GM19455 (cell line): ENCODE data around the gene ENDOG.
A peak's percentile ranks its signal among the peaks of the same experiment; 100 is the strongest.

Source experiments
- ATAC-seq: cut with Tn5 transposase; IDR thresholded peaks from one replicate; pipeline ENCODE4 v1.9.1; 2021; ENCODE audit not compliant: unreplicated experiment

Gene ENDOG

DNA sequence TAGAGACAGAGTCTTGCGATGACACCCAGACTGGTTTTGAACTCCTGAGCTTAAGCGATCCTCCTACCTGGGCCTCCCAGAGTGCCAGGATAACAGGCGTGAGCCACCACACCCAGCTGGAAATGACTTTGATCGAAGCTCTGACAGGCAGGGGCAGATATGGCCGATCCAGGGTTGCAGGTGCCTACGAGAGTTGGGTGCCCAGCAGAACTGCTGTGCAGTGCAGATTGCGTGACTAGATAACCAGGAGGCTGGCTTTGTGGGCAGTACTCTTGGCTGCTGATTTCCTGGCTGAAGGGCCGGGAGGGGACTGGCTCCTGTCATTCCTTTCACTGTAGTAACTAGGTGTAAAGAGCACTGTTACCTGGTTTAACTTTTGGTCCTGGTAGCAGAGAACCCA, 19.4 kb upstream of the ENDOG start:
- ATAC-seq, result no peak

DNA sequence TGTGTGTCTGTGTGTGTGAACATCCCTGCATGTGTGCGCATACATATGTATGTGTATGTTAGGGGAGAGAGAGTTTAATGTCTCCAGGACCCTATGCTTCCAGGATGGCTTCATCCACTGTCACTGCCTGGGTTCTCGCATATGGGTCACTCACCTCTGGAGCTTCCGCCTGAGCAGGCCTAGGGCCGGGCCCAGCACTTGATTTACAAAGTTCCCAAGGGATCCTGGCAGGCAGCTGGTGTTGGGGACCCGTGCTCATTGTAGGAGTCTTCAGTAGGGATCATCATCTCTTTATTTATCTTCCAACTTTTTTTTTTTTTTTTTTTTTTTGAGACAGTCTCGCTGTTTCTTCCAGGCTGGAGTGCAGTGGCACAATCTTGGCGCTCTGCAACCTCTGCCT, 18.2 kb upstream of the ENDOG start:
- ATAC-seq, result no peak

DNA sequence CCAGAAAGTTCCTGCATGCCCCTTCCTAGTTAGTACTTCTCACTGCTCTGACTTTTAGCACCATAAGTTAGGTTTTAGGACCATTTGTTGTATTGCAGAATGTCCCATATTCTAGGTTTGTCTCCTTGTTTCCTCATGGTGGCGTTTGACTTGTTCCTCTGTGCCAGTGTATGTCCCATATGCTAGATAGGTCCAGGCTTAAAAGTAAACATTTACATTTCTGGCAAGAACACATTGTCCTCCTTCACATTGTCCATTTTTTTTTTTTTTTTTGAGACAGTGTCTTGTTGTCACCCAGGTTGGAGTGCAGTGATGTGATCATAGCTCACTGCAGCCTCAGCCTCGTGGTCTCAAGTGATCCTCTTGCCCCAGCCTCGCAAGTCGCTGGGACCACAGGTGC, 15.8 kb upstream of the ENDOG start:
- ATAC-seq, result no peak

DNA sequence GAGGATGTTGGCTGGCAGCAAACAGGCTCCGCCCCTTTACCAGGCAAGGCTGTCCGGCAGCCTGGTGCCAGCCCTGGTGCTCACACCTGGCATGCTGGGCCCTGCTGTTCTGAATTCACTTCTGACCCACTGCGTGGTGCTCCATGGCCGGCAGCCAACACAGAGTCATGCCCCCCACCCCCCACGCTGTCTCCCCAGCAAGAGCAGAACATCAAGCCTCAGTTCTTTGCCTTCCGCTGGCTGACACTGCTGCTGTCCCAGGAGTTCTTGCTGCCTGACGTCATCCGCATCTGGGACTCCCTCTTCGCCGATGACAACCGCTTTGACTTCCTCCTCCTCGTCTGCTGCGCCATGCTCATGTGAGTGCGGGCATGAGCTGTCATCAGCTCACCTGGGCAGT, 12.6 kb upstream of the ENDOG start:
- no peak for ATAC-seq

DNA sequence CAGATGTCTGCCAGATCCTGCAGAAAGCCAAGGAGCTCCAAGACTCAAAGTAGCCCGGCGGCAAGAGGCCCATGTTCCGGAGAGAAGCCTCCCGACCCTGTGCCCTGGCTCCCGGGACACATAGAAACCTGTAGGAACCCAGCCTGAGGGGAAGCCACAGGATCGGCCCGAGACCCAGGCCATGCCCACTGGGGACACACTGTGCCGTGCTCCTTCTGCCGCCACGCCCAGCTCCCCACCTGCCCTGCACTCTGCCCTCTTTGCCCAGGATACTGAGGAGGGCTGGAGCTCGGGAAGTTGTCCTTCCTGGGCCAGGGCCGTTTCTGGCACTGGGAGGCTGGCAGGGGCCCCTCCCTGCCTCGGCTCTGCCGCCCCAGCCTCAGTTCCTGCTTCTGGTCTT, 10.5 kb upstream of the ENDOG start:
- ATAC-seq, result no peak

DNA sequence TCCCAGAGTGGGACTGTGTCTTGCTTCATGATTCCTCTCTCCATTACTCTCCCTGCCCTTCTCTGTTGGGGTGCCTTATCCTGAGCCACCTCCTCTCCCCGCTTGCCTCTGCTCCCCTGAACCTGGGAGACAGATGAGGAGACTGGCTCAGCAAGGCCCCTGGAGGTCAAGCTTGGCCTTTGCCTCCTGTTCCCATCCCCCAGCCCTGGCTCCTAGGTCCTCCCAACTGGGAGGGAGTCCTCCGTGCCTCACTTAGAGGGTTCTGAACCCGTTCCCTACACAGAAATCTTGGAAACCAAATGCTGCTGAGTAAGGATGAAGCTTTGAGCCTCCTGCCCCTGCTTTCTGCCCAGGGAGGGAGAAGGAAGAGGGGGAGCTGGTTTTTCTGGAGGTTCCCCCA, 9.8 kb upstream of the ENDOG start:
- no peak for ATAC-seq

DNA sequence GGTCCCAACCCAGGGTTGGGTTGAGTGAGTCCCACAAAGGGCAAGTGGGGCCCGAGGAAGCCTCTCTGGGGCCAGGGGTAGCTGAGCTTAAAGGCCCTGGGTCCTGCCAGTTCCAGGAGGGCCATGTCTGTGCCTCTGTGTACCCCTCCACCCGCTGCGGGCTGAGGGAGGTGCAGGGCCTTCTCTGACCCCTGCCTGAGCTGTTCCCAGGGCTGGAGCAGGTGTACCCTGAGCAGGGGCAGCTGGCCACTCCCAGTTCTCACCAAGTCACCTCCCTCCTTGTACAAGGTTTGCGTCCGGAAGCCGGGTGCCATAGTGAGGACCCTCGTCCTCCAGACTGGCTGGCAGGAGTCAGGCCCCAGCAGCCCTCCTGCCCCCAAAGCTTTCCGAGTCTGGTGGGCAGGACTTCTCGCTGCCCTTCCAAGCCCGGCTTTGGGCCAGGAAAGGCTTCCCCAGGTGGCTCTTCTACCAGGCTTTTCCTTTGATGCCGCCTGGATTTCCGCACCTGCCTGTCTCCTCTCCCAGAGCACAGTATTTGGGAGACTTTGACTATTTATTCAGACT, 9.2 kb upstream of the ENDOG start:
- no peak for ATAC-seq

DNA sequence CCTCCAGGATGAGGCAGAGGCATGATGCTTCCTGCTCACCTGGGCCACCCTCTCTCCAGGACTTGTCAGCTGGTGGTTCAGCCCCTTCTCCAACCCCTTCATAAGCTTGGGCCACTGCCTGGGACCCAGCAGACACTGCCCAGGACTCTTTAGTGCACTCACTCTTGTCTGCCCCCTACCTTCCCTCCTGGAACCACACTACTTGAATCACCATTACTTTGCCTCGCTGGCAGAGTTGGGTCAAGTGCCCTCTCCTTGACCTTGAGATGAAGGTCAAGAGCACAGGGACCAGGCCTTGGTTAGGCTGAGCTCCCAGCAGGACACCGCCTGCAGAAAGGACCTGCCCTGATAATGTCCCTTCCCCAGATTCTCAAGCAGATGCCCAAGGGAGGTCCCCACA, 8.5 kb upstream of the ENDOG start:
- ATAC-seq, result no peak

DNA sequence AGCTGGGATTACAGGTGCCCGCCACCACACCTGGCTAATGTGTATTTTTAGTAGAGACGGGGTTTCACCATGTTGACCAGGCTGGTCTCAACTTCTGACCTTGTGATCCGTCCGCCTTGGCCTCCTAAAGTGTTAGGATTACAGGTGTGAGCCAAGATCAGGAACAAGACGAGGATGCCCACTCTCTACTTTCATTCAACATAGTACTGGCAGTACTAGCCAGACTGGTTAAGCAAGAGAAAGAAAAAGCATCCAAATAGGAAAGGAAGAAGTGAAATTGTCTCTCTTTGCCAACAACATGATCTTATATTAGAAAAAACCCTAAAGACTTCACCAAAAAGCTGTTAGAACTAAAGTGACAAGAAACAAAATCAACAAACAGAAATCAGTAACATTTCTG, 7.4 kb upstream of the ENDOG start:
- ATAC-seq, result no peak

DNA sequence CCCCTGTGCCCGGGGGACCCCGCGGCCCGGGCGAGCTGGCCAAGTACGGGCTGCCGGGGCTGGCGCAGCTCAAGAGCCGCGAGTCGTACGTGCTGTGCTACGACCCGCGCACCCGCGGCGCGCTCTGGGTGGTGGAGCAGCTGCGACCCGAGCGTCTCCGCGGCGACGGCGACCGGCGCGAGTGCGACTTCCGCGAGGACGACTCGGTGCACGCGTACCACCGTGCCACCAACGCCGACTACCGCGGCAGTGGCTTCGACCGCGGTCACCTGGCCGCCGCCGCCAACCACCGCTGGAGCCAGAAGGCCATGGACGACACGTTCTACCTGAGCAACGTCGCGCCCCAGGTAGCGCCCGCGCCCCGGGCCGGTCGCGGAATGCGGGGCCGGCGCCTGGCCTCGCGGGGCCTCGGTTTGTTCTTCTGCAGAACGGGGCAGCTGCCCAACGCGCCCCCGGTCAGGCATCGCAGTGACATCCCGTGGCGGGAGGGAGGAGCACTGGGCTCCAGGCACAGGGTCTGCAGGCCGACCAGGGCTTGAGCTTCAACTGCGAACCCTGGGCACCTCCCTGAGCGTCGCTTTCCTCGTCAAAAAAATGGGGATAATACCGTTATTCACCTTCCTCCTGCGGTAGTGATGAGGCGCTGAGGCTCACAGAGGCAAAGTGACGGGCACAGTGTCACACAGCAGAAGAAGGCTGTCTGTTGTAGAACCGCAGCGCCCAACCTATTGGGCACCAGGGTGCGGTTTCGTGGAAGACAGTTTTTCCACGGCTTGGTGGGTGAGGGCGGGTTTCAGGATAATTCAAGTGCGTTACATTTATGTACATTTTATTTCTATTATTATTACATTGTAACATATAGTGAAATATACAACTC, 777 bp downstream of the ENDOG start:
- ATAC-seq, result peak; percentile 26

DNA sequence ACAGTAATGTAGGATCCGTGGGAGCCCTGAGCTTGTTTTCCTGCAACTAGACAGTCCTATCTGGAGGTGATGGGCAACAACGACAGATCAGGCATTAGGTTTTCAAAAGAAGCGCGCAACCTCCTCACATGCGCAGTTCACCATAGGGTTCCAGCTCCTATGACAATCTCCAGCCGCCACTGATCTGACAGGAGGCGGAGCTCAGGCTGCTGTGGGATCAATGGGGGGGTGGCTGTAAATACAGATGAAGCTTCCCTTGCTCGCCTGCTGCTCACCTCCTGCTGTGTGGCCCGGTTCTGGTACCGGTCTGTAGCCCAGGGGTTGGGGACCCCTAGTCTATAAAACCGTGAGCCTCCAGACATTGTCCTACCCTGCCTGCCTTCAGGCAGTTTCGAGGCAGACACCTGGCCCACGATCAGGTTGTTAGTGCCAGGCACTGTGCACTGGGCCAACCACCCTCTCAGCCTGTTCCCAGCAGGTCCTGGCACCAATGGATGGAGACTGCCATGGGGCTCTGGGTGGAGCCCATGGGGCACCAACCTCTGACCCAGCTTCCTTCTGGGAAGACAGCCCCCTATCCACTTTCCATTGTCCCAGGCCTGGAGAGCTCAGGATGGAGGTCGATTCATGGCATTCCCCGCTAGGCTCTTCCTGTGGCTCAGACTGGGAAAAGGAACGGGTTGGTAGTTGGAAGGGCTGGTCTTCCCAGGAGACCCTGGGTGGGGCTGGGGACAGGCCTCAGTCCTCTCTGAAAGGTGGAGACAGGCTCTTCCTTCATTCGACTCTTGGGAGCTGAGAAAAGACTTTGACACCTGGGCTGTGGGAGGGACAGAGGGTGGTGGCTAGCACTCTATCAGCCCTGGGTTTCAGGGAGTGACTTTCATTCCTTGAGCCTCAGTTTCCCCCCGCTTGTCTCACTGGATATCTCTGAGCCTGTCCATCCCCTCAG, 1.7 kb downstream of the ENDOG start:
- no peak for ATAC-seq

DNA sequence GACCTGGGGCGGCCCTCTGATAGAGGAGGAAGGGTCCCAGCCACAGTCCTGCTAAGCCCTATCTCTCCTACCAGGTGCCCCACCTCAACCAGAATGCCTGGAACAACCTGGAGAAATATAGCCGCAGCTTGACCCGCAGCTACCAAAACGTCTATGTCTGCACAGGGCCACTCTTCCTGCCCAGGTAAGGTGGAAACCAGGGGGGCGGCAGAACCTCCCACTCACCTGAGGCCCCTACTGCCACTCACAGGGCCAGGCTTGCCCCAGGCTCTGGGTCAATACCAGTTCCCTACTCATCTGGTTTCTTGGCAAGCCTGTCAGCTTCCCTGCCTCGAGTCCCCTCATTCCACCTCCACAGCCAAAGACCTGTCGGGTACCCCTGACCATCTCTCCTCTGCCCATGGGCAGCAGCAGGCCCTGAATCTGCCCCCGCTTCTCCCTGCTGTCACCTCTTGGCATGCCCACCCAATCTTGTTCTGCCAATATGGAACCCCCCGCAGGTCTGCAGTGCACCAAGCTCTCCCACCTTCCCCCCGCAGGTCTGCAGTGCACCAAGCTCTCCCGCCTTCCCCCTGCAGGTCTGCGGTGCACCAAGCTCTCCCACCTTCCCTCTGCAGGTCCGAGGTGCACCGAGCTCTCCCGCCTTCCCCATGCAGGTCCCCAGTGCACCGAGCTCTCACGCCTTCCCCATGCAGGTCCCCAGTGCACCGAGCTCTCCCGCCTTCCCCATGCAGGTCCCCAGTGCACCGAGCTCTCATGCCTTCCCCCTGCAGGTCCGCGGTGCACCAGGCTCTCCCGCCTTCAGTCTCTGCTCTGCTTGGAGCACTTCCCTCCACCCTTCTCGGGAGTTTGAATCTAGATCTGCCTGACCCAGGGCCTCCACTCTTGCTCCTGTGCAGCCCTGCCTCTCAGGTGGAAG, 2.6 kb downstream of the ENDOG start:
- no peak for ATAC-seq

DNA sequence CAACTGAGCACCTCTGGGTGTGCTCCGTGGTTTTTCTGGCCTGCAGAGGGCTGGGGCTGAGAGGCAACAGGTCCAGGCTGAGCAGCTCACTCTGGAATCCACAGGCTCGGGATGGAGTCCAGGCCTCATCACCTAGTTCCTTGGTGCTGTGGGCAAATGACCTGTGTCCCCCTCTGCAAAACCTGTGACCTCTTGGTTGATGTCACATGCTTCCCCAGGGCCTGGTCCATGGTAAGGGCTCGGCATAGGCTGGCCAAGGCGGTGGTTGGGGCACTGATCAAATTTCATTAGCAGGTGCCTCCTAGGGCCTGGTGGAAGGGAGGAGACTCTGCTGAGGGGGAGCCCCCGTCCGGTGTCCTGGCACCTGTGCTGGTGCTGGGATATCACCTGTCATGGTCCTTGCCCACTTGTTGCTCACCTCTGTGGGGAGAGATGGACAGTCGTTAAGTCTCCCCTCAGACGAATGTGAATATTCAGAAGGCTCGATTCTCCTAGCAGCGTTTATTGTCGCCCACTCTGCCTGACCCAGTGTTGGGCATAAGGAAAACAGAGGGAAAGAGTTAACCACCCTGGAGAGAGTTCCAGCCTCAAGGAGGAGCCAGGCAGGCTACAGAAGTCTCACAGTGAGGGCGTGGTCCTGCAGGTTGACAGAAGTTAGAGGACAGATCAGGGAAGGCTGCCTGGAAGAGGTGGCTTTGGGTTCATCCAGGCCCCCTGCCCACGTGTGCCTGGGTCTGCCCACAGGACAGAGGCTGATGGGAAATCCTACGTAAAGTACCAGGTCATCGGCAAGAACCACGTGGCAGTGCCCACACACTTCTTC, 3.5 kb downstream of the ENDOG start:
- no peak for ATAC-seq

DNA sequence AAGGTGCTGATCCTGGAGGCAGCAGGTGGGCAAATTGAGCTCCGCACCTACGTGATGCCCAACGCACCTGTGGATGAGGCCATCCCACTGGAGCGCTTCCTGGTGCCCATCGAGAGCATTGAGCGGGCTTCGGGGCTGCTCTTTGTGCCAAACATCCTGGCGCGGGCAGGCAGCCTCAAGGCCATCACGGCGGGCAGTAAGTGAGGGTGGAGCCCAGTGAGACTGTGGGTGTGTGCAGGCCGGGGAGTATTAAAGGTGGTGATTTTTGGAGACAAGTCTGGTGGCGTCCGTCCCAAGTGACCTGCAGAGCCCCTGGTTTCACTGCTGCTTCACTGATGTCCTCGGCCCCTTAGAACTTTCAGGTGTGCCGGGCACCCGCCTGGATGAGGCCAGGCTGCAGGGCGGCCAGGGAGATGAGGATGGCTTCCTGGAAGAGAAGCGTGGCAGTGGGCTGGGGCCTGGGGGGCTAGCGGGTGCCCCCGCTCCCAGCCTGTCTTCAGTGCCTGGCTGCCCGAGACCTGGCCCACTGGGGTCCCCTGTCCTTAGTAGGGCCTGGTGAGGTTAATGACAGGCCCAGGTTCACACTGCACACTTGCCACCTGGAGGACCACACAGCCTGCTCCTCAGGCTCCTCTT, 4.2 kb downstream of the ENDOG start:
- no peak for ATAC-seq

DNA sequence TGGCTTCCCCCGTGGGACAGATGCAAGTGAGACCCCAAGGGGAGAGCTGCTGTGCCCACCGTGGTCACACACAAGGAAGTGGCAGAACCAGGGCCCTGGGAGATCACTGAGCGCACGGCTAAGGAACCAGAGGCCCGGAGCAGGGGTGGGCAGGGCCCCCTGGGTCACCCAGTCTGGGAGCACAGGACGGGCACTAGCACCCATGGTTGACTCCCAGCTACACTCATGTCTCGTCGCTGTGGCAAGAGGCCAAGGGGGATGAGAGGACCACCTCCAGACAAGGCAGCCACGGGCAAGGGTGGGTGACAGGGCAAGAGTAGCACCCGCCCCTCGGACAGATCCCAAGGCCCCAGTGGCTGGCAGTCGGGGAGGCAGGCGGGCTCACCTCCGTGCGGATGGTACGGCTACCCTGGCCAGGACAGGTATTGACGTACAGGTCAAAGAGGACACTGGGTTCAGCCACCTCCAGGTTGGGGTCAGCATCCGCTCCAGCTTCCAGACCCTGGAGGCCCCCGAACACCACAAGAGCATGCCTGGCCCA, 5.1 kb downstream of the ENDOG start:
- no peak for ATAC-seq

DNA sequence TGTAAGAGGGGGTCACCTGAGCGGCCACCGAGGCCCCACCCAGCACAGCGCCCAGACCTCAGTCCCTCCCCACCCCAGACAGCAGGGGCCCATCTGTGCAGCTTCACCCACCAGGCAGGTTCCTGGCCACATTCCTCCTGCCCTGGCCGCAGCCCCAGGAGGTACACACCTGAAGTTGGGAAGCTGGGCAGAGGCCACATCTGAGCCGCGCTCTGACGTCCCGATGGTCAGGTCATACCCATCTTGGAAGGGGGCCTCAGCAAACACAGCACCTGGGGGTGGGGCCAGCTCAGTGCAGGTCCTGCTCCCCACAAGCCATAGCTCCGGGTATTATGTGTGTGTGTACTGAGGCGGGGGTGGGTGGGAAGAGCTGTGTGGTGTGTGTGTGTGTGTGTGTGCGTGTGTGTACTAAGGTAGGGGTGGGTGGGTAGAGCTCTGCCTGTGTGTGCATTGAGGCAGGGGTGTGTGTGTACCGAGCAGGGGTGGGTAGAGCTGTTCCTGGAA, 5.7 kb downstream of the ENDOG start:
- ATAC-seq, result no peak

DNA sequence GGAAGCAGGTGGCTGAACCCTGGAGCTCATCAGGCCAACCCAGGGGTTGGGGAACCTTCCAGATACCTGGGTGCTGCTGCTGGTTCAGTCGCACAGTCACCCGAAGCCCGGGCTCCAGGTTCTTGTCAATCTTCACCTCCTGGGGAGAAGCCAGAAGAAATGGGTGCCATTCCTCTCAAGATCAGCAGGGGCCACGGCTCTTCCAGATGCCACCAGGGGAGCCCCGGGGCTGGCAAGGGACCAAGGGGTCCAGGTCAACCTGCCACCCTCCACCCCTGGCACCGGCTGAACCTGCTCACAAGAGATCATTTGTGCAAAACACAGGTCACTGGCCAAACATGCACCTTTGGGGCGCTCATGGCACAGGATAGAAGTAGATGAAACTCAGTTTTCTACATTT, 6.6 kb downstream of the ENDOG start:
- no peak for ATAC-seq

DNA sequence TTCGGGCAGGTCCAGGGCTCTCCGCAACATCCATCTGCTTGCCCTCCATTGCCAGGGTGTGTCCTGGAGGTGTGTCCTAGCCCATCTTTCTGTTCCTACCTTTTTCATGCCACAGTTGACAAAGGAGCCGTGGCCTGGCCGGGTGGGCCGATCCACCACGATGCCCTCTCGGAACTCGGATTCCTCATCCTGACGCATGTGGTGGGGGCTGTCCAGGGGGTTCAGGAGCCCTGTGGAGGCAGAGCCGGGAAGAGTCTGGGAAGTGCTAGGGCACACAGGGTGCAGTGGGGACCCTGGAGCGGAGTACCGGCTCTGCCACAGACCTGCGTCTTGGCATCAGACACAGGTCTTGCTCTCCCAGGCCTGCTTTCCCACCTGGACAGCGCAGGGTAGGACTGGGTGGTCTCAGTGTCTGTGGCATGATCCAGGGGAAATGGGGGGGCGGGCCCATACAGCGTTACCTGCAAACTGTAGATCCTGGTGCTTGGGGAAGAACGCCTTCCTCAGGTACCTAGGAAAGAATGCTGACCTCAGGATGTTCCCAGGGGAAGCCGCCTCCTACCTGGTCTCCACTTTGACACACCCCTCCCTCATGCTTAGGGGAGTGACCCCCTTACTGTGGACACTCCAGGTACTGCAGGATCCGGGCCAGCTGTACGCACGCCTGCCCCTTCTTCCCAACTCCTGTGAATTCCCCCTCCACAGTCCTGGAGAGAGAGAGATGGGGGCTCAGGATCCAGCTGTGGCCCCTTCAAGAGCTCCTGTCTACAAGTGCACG, 7.8 kb downstream of the ENDOG start:
- no peak for ATAC-seq
